Keratinocyte (primary cell): ENCODE data around the gene SLC6A8. TPM values are rescaled to one million over a fixed set of nuclear protein-coding genes. Genes with fewer than 3 reads are reported as not detected.

Experiments
- DNase-seq: peaks from one replicate; pipeline ENCODE4 v3.0.0-alpha.2; 2011; ENCODE audit warnings: low read depth, missing footprints, low spot score
- FAIRE-seq: peaks from 2 replicates; lab custom pipeline; 2011; peaks lifted over from hg19 to GRCh38; lab: Jason Lieb, UNC
- H2AFZ ChIP-seq: 2 replicates; pipeline ENCODE4 v1.6.0; 2012; ENCODE audit warnings: low read length, control low read depth, inconsistent platforms; ENCODE audit not compliant: control insufficient read depth
- H3K27ac ChIP-seq: 2 replicates; pipeline ENCODE4 v1.5.1; 2011; ENCODE audit warnings: low read length; ENCODE audit not compliant: control insufficient read depth, insufficient read depth
- H3K27me3 ChIP-seq: 3 replicates; pipeline ENCODE4 v1.6.0; 2011; ENCODE audit warnings: low read length; ENCODE audit not compliant: control insufficient read depth, insufficient read depth; ENCODE audit errors: extremely low read depth
- H3K36me3 ChIP-seq, 2 experiments: 2 replicates in 1 of 2; 3 replicates in 1 of 2; pipeline ENCODE4 v1.5.1; 2011; ENCODE audit warnings: low read length in 2 of 2, mild to moderate bottlenecking in 1 of 2; ENCODE audit not compliant: control insufficient read depth in 2 of 2, insufficient read depth in 2 of 2; ENCODE audit errors: extremely low read depth in 1 of 2
- H3K4me1 ChIP-seq: 3 replicates; pipeline ENCODE4 v1.5.1; 2011; ENCODE audit warnings: low read length; ENCODE audit not compliant: control insufficient read depth, insufficient read depth; ENCODE audit errors: extremely low read depth
- H3K4me2 ChIP-seq: 3 replicates; pipeline ENCODE4 v1.6.0; 2011; ENCODE audit warnings: low read depth, low read length; ENCODE audit not compliant: control insufficient read depth, insufficient read depth; ENCODE audit errors: extremely low read depth
- H3K4me3 ChIP-seq, 3 experiments: fragments of 200-600 bp in 1 of 3; sonication (generic) in 1 of 3; 2 replicates in 2 of 3; 3 replicates in 1 of 3; pipeline ENCODE4 v1.5.1; 2011 to 2016; ENCODE audit warnings: low read length in 3 of 3, mild to moderate bottlenecking in 3 of 3, control low read depth in 2 of 3, inconsistent platforms in 1 of 3, low read depth in 1 of 3, mixed read lengths in 1 of 3, mixed run types in 1 of 3, moderate library complexity in 1 of 3; ENCODE audit not compliant: control insufficient read depth in 2 of 3, insufficient read depth in 2 of 3; ENCODE audit errors: extremely low read depth in 1 of 3
- H3K79me2 ChIP-seq: 2 replicates; pipeline ENCODE4 v1.6.0; 2012; ENCODE audit warnings: low read length; ENCODE audit not compliant: control insufficient read depth, insufficient read depth
- H3K9ac ChIP-seq: 3 replicates; pipeline ENCODE4 v1.6.0; 2011; ENCODE audit warnings: low read length; ENCODE audit not compliant: control insufficient read depth, insufficient read depth; ENCODE audit errors: extremely low read depth
- H3K9me1 ChIP-seq: 3 replicates; pipeline ENCODE4 v1.6.0; 2011; ENCODE audit warnings: low read length; ENCODE audit not compliant: control insufficient read depth, insufficient read depth; ENCODE audit errors: extremely low read depth
- H3K9me3 ChIP-seq: 2 replicates; pipeline ENCODE4 v1.5.1; 2012; ENCODE audit warnings: low read depth, low read length; ENCODE audit not compliant: control insufficient read depth
- H4K20me1 ChIP-seq: 3 replicates; pipeline ENCODE4 v1.6.0; 2011; ENCODE audit warnings: low read length; ENCODE audit not compliant: control insufficient read depth, insufficient read depth; ENCODE audit errors: extremely low read depth
- CTCF ChIP-seq, 3 experiments: IDR thresholded peaks in 1 of 3; conservative IDR thresholded peaks in 1 of 3; optimal IDR thresholded peaks in 1 of 3; 2 replicates in 2 of 3; 3 replicates in 1 of 3; pipeline versions ENCODE3 to v1.5.1; 2011; ENCODE audit warnings: low read length in 3 of 3, mild to moderate bottlenecking in 3 of 3, moderate library complexity in 2 of 3, control low read depth in 1 of 3, inconsistent platforms in 1 of 3; ENCODE audit not compliant: insufficient read depth in 2 of 3; ENCODE audit errors: extremely low read depth in 1 of 3
- EZH2 ChIP-seq: IDR thresholded peaks from one replicate; pipeline ENCODE4 v1.6.1; 2012; ENCODE audit warnings: inconsistent platforms, mild to moderate bottlenecking, low read length, moderate library complexity
- dilution Hi-C: fragments of 300-500 bp; cut with MboI; formaldehyde crosslinking; loops from one replicate; pipeline ENCODE4 v1.7.0; 2020; ENCODE audit warnings: low sequenced_read_pairs; ENCODE audit not compliant: extremely low pct_ligation_motif_present
- polyA plus RNA-seq, 5 experiments: library from polyadenylated mRNA; depleted of rRNA in 3 of 5; stranded (reverse) in 3 of 5; stranded (forward) in 1 of 5; unstranded in 1 of 5; fragments of >200 nt; gene quantifications; 1 replicate in 1 of 5; 2 replicates in 3 of 5; 3 replicates in 1 of 5; pipeline versions ENCODE4 v1.2.1 to v1.2.3, GENCODE V29; 2011 to 2012; ENCODE audit warnings: missing spikeins in 2 of 5, low read depth in 1 of 5, low replicate concordance in 1 of 5

SLC6A8 gene
- polyA plus RNA-seq, 1 donor (not counting 4 experiments of a cell fraction or from before 2014, with no cell fraction given) = 33.6 TPM

GRCh38 chrX:153734871-153735270 lies 47.1 kb downstream of the SLC6A8 start:
- H2AFZ ChIP-seq = no peak overlapping the region
- H3K27ac ChIP-seq = no peak overlapping the region
- TF ChIP-seq EZH2 (no peak), CTCF (optimal IDR thresholded peaks at IDR 0.05 in 1 of 3, IDR thresholded peaks at IDR 0.05 in 1 of 3, conservative IDR thresholded peaks at IDR 0.05 in 1 of 3; ENCODE audit: extremely low read depth in 1 of 3, insufficient read depth in 2 of 3, low read length in 3 of 3) (no peak)
- H3K79me2 ChIP-seq = no peaks in the 10 kb centered on the region
- no peak for DNase-seq
- H3K9ac ChIP-seq = no peak overlapping the region
- peaks cover 16% of the 10 kb centered on the region for H3K4me1 ChIP-seq
- no peaks in the 10 kb centered on the region for H3K27me3 ChIP-seq
- H4K20me1 ChIP-seq = no peaks in the 10 kb centered on the region
- H3K4me3 ChIP-seq = no peak overlapping the region
- H3K9me3 ChIP-seq = no peaks in the 10 kb centered on the region
- no peak overlapping the region for H3K4me2 ChIP-seq
- no peaks in the 10 kb centered on the region for H3K9me1 ChIP-seq
- no peak for FAIRE-seq
- dilution Hi-C loops = no loop called here
- no peaks in the 10 kb centered on the region for H3K36me3 ChIP-seq

GRCh38 chrX:153735274-153735673 lies 47.5 kb downstream of the SLC6A8 start:
- Histone ChIP-seq H3K27ac (no peak overlapping the region), H2AFZ (no peak overlapping the region), H3K9ac (no peak overlapping the region), H3K36me3 (no peaks in the 10 kb centered on the region), H4K20me1 (no peaks in the 10 kb centered on the region), H3K79me2 (no peaks in the 10 kb centered on the region), H3K4me3 (no peak overlapping the region), H3K4me2 (no peak overlapping the region), H3K4me1 (peaks cover 16% of the 10 kb centered on the region), H3K27me3 (no peaks in the 10 kb centered on the region), H3K9me1 (no peaks in the 10 kb centered on the region), H3K9me3 (no peaks in the 10 kb centered on the region)
- DNase-seq = no peak
- no peak for FAIRE-seq
- dilution Hi-C loops = no loop called here
- TF ChIP-seq CTCF (optimal IDR thresholded peaks at IDR 0.05 in 1 of 3, IDR thresholded peaks at IDR 0.05 in 1 of 3, conservative IDR thresholded peaks at IDR 0.05 in 1 of 3; ENCODE audit: extremely low read depth in 1 of 3, insufficient read depth in 2 of 3, low read length in 3 of 3) = peak in 1 of 3 experiments; percentile 10
- no peak for TF ChIP-seq EZH2
